CD4-positive, CD25-positive, alpha-beta regulatory T cell (primary cell): ENCODE measurements around the gene PLBD1. TPM values are rescaled to one million over a fixed set of nuclear protein-coding genes. Genes with fewer than 3 reads are reported as not detected.
A peak's percentile ranks its signal among the peaks of the same experiment; 100 is the strongest.

Experiments
- ATAC-seq, 2 donors: fragments of 150-1000 bp; cut with Tn5 transposase; one replicate each; pipeline ENCODE4 v1.10.0; 2021; ENCODE audit warnings: low read depth in 2 of 2, moderate number of reproducible peaks in 2 of 2, moderate library complexity in 1 of 2
- DNase-seq, 3 donors: peaks; one replicate each; pipeline versions ENCODE4 v3.0.0 to v3.0.0-alpha.2; 2012 to 2022; ENCODE audit warnings: mixed read lengths in 1 of 3
- H3K27ac ChIP-seq: one replicate; pipeline ENCODE4 v1.7.0; 2013; ENCODE audit warnings: mild to moderate bottlenecking, low read length; ENCODE audit not compliant: insufficient read depth, poor library complexity, severe bottlenecking
- H3K27me3 ChIP-seq: one replicate; pipeline ENCODE4 v1.7.0; 2013; ENCODE audit warnings: low read length; ENCODE audit not compliant: control insufficient read depth, insufficient read depth
- H3K36me3 ChIP-seq: one replicate; pipeline ENCODE4 v1.7.0; 2013; ENCODE audit warnings: mild to moderate bottlenecking, low read length, moderate library complexity; ENCODE audit not compliant: control insufficient read depth, insufficient read depth
- H3K4me1 ChIP-seq: 2 replicates; pipeline ENCODE4 v1.7.0; 2013; ENCODE audit warnings: mild to moderate bottlenecking, low read length; ENCODE audit not compliant: insufficient read depth, control insufficient read depth, poor library complexity, severe bottlenecking
- H3K4me3 ChIP-seq: one replicate; pipeline ENCODE4 v1.7.0; 2013; ENCODE audit warnings: low read depth, mild to moderate bottlenecking, low read length, moderate library complexity
- H3K9me3 ChIP-seq, 2 experiments: 1 replicate in 1 of 2; 2 replicates in 1 of 2; pipeline ENCODE4 v1.7.0; 2013; ENCODE audit warnings: low read length in 2 of 2, mild to moderate bottlenecking in 1 of 2, moderate library complexity in 1 of 2; ENCODE audit not compliant: control insufficient read depth in 2 of 2
- H3K27ac Mint-ChIP-seq, 3 donors: one replicate each; pipeline ENCODE4 v1.8.0; 2020 to 2022; ENCODE audit warnings: mild to moderate bottlenecking in 3 of 3, mixed read lengths in 3 of 3, moderate library complexity in 2 of 3
- H3K27me3 Mint-ChIP-seq: one replicate; pipeline ENCODE4 v1.8.0; 2022; ENCODE audit warnings: mild to moderate bottlenecking, mixed read lengths
- H3K36me3 Mint-ChIP-seq: one replicate; pipeline ENCODE4 v1.8.0; 2020; ENCODE audit warnings: mixed read lengths
- H3K4me1 Mint-ChIP-seq, 4 donors: one replicate each; pipeline ENCODE4 v1.8.0; 2020 to 2022; ENCODE audit warnings: mixed read lengths in 4 of 4, mild to moderate bottlenecking in 1 of 4
- H3K4me3 Mint-ChIP-seq, 4 donors: one replicate each; pipeline ENCODE4 v1.8.0; 2020 to 2022; ENCODE audit warnings: mild to moderate bottlenecking in 4 of 4, mixed read lengths in 4 of 4, moderate library complexity in 3 of 4
- H3K9me3 Mint-ChIP-seq, 7 donors: one replicate each; pipeline ENCODE4 v1.8.0; 2020 to 2022; ENCODE audit warnings: mixed read lengths in 7 of 7, mild to moderate bottlenecking in 3 of 7, moderate library complexity in 2 of 7
- polyA plus RNA-seq, 4 donors: library from polyadenylated mRNA; unstranded; fragments of 300-500 nt; fragmentation: Illumina TruSeq; gene quantifications; one replicate each; pipeline ENCODE4 v1.2.3, GENCODE V29; 2021
- total RNA-seq: library from RNA; stranded (reverse); gene quantifications from one replicate; pipeline ENCODE4 v1.2.3, GENCODE V29; 2022

The PLBD1 gene
- total and polyA plus RNA-seq, 5 donors from 2014 or later: 0.15 to 1.2 (median 0.39) TPM; not detected in 1

GRCh38 chr12:14605401-14605989, 37.8 kb upstream of the PLBD1 start:
- DNase-seq (no peak), ATAC-seq (no peak)
- Mint-ChIP-seq H3K27ac (no peak overlapping the region), H3K4me3 (no peak overlapping the region), H3K4me1 (no peaks in the 10 kb centered on the region), H3K27me3 (peaks cover 14% of the 10 kb centered on the region), H3K36me3 (no peaks in the 10 kb centered on the region), H3K9me3 (peaks cover 3 to 43% (median 21%) of the 10 kb centered on the region in 7 donors)
- H3K9me3 ChIP-seq: peaks cover 20 to 34% of the 10 kb centered on the region in 2 experiments
- no peaks in the 10 kb centered on the region for H3K4me1 ChIP-seq
- no peaks in the 10 kb centered on the region for H3K36me3 ChIP-seq
- H3K27ac ChIP-seq: no peak overlapping the region
- H3K27me3 ChIP-seq: no peaks in the 10 kb centered on the region
- H3K4me3 ChIP-seq: no peak overlapping the region

- no peak overlapping the region for H3K27ac Mint-ChIP-seq
- ATAC-seq: no peak
Measured at GRCh38 chr12:14601692-14602478, 34.2 kb upstream of the PLBD1 start.

GRCh38 chr12:14597480-14597879, 29.8 kb upstream of the PLBD1 start:
- no peak for DNase-seq
- H3K4me1 Mint-ChIP-seq: no peaks in the 10 kb centered on the region
- no peak for ATAC-seq
- no peaks in the 10 kb centered on the region for H3K36me3 Mint-ChIP-seq
- no peak overlapping the region for H3K27ac Mint-ChIP-seq
- H3K9me3 Mint-ChIP-seq: peaks cover 0 to 15% (median 2%) of the 10 kb centered on the region in 7 donors
- Histone ChIP-seq H3K4me1 (no peaks in the 10 kb centered on the region), H3K27me3 (peaks cover 2% of the 10 kb centered on the region), H3K4me3 (no peak overlapping the region), H3K27ac (no peak overlapping the region), H3K9me3 (peaks cover 0 to 6% of the 10 kb centered on the region in 2 experiments), H3K36me3 (no peaks in the 10 kb centered on the region)
- H3K4me3 Mint-ChIP-seq: no peak overlapping the region
- peaks cover 19% of the 10 kb centered on the region for H3K27me3 Mint-ChIP-seq

More at GRCh38 chr12:14601692-14602478, 34.2 kb upstream of the PLBD1 start:
- Histone ChIP-seq H3K27me3 (peaks cover 2% of the 10 kb centered on the region), H3K9me3 (peaks cover 18 to 33% of the 10 kb centered on the region in 2 experiments), H3K4me3 (no peak overlapping the region), H3K36me3 (no peaks in the 10 kb centered on the region), H3K27ac (no peak overlapping the region), H3K4me1 (no peaks in the 10 kb centered on the region)
- Mint-ChIP-seq H3K9me3 (peaks cover 2 to 39% (median 15%) of the 10 kb centered on the region in 7 donors), H3K27me3 (peaks cover 21% of the 10 kb centered on the region), H3K4me3 (no peak overlapping the region), H3K36me3 (no peaks in the 10 kb centered on the region), H3K4me1 (no peaks in the 10 kb centered on the region)
- DNase-seq: no peak

GRCh38 chr12:14591719-14592118, 24.0 kb upstream of the PLBD1 start:
- Mint-ChIP-seq H3K9me3 (no peaks in the 10 kb centered on the region), H3K4me3 (no peak overlapping the region), H3K27ac (no peak overlapping the region), H3K36me3 (no peaks in the 10 kb centered on the region), H3K27me3 (peaks cover 6% of the 10 kb centered on the region), H3K4me1 (no peaks in the 10 kb centered on the region)
- Histone ChIP-seq H3K27me3 (no peaks in the 10 kb centered on the region), H3K27ac (no peak overlapping the region), H3K4me1 (no peaks in the 10 kb centered on the region), H3K4me3 (no peak overlapping the region), H3K9me3 (no peaks in the 10 kb centered on the region), H3K36me3 (no peaks in the 10 kb centered on the region)
- DNase-seq (no peak), ATAC-seq (no peak)

- DNase-seq (no peak), ATAC-seq (no peak)
- Histone ChIP-seq H3K27ac (no peak overlapping the region), H3K36me3 (no peaks in the 10 kb centered on the region), H3K4me1 (no peaks in the 10 kb centered on the region), H3K4me3 (no peak overlapping the region), H3K9me3 (no peaks in the 10 kb centered on the region), H3K27me3 (no peaks in the 10 kb centered on the region)
- Mint-ChIP-seq H3K9me3 (no peaks in the 10 kb centered on the region), H3K27ac (no peak overlapping the region), H3K4me1 (no peaks in the 10 kb centered on the region), H3K4me3 (no peak overlapping the region), H3K27me3 (no peaks in the 10 kb centered on the region), H3K36me3 (no peaks in the 10 kb centered on the region)
Measured at GRCh38 chr12:14589169-14590004, 21.7 kb upstream of the PLBD1 start.

- H3K27ac Mint-ChIP-seq: peak overlapping the region in 1 of 3 donors; percentile 14
- no peak for DNase-seq
- Histone ChIP-seq H3K27me3 (no peaks in the 10 kb centered on the region), H3K4me3 (no peak overlapping the region), H3K36me3 (no peaks in the 10 kb centered on the region), H3K9me3 (no peaks in the 10 kb centered on the region), H3K27ac (no peak overlapping the region), H3K4me1 (no peaks in the 10 kb centered on the region)
- no peaks in the 10 kb centered on the region for H3K27me3 Mint-ChIP-seq
- no peaks in the 10 kb centered on the region for H3K36me3 Mint-ChIP-seq
- no peaks in the 10 kb centered on the region for H3K9me3 Mint-ChIP-seq
- no peak overlapping the region for H3K4me3 Mint-ChIP-seq
- no peaks in the 10 kb centered on the region for H3K4me1 Mint-ChIP-seq
- no peak for ATAC-seq
Measured at GRCh38 chr12:14588571-14588970, 20.9 kb upstream of the PLBD1 start.

GRCh38 chr12:14578646-14579045, 11.0 kb upstream of the PLBD1 start:
- Mint-ChIP-seq H3K4me3 (no peak overlapping the region), H3K9me3 (peaks cover 0 to 1% (median 0%) of the 10 kb centered on the region in 7 donors), H3K27ac (no peak overlapping the region), H3K27me3 (peaks cover 8% of the 10 kb centered on the region), H3K36me3 (no peaks in the 10 kb centered on the region), H3K4me1 (peaks cover 3 to 12% (median 6%) of the 10 kb centered on the region in 4 donors)
- Histone ChIP-seq H3K36me3 (no peaks in the 10 kb centered on the region), H3K4me1 (no peaks in the 10 kb centered on the region), H3K27me3 (peaks cover 3% of the 10 kb centered on the region), H3K27ac (no peak overlapping the region), H3K4me3 (no peak overlapping the region), H3K9me3 (no peaks in the 10 kb centered on the region)
- DNase-seq (no peak), ATAC-seq (no peak)
